BE2C (cell line): ENCODE results near the gene FAM120C. TPM values are rescaled to one million over a fixed set of nuclear protein-coding genes. Genes with fewer than 3 reads are reported as not detected.
A peak's percentile ranks its signal among the peaks of the same experiment; 100 is the strongest.

Experiments
- DNase-seq: peaks from one replicate; pipeline ENCODE4 v3.0.0-alpha.2; 2020
- H3K27me3 ChIP-seq: fragments of 250-450 bp; sonication (Bioruptor Pico); 2 replicates; pipeline ENCODE4 v1.5.1; 2020; ENCODE audit warnings: mild to moderate bottlenecking
- H3K36me3 ChIP-seq: fragments of 250-450 bp; sonication (Bioruptor Pico); 2 replicates; pipeline ENCODE4 v1.5.1; 2020; ENCODE audit warnings: mild to moderate bottlenecking
- H3K4me1 ChIP-seq: fragments of 250-450 bp; sonication (Bioruptor Pico); 2 replicates; pipeline ENCODE4 v1.5.1; 2020
- H3K4me3 ChIP-seq: 2 replicates; pipeline ENCODE4 v1.5.1; 2011; ENCODE audit warnings: low read depth, low read length
- H3K9me3 ChIP-seq: fragments of 250-450 bp; sonication (Bioruptor Pico); 2 replicates; pipeline ENCODE4 v1.5.1; 2020
- CTCF ChIP-seq: IDR thresholded peaks from 2 replicates; pipeline ENCODE4 v1.5.1; 2012; ENCODE audit warnings: mild to moderate bottlenecking, low read depth, low read length
- polyA plus RNA-seq: library from polyadenylated mRNA; unstranded; fragments of >200 nt; gene quantifications from one replicate; pipeline ENCODE4 v1.2.1, GENCODE V29; 2012; ENCODE audit warnings: low read depth, missing spikeins; ENCODE audit not compliant: insufficient read length, insufficient read depth

Gene FAM120C
- polyA plus RNA-seq, result 12.2 TPM

GRCh38 chrX:54182864-54183613 lies at the start of gene FAM120C:
Gene FAM120C, minus strand, starts transcription at chrX:54183254. Its CDS starts 56 bp downstream, at chrX:54183198.
- no peaks in the 10 kb centered on the region for H3K27me3 ChIP-seq
- peak within 1 kb of the TSS; percentile 69 for H3K4me3 ChIP-seq
- H3K4me1 ChIP-seq, result no peaks in the 10 kb centered on the region; the same call in 1 of the 2 replicates
- peak; percentile 77 for DNase-seq
- H3K36me3 ChIP-seq, result no peaks in the 10 kb centered on the region
- H3K9me3 ChIP-seq, result no peaks in the 10 kb centered on the region
- TF ChIP-seq CTCF, result no peak

GRCh38 chrX:54230435-54231148 lies 47.5 kb upstream of the FAM120C start:
- H3K36me3 ChIP-seq, result no peaks in the 10 kb centered on the region
- no peak for TF ChIP-seq CTCF
- no peak overlapping the region for H3K4me3 ChIP-seq

GRCh38 chrX:54223581-54223980 lies 40.5 kb upstream of the FAM120C start:
- TF ChIP-seq CTCF, result no peak
- Histone ChIP-seq H3K36me3 (no peaks in the 10 kb centered on the region), H3K4me3 (no peak overlapping the region), H3K27me3 (no peaks in the 10 kb centered on the region), H3K4me1 (no peaks in the 10 kb centered on the region), H3K9me3 (no peaks in the 10 kb centered on the region)
- DNase-seq, result no peak

More at GRCh38 chrX:54230435-54231148, 47.5 kb upstream of the FAM120C start:
- Histone ChIP-seq H3K9me3 (no peaks in the 10 kb centered on the region), H3K27me3 (no peaks in the 10 kb centered on the region), H3K4me1 (no peaks in the 10 kb centered on the region)
- no peak for DNase-seq

- no peak for TF ChIP-seq CTCF
- Histone ChIP-seq H3K9me3 (no peaks in the 10 kb centered on the region), H3K4me3 (no peak overlapping the region), H3K27me3 (no peaks in the 10 kb centered on the region), H3K36me3 (no peaks in the 10 kb centered on the region), H3K4me1 (no peaks in the 10 kb centered on the region)
- no peak for DNase-seq
Observed at GRCh38 chrX:54213603-54214002, 30.5 kb upstream of the FAM120C start.

GRCh38 chrX:54208531-54208930 lies 25.5 kb upstream of the FAM120C start:
- Histone ChIP-seq H3K4me1 (no peaks in the 10 kb centered on the region), H3K4me3 (no peak overlapping the region)

More at GRCh38 chrX:54208531-54208930, 25.5 kb upstream of the FAM120C start:
- Histone ChIP-seq H3K27me3 (no peaks in the 10 kb centered on the region), H3K36me3 (no peaks in the 10 kb centered on the region), H3K9me3 (no peaks in the 10 kb centered on the region)
- TF ChIP-seq CTCF, result no peak
- DNase-seq, result no peak
